ENCODE measurements around the gene EIF4G1. TPM values are rescaled to one million over a fixed set of nuclear protein-coding genes. Genes with fewer than 3 reads are reported as not detected.

Gene EIF4G1
- total and polyA plus RNA-seq, 2 experiments from 2014 or later: 204 to 254 TPM

- Histone ChIP-seq H3K9me2 (replicated peaks; ENCODE audit: insufficient read depth) (no peaks in the 10 kb centered on the region), H3K36me3 (replicated peaks; ENCODE audit: insufficient read depth, low read depth) (peaks cover 4% of the 10 kb centered on the region), H3K27me3 (no peaks in the 10 kb centered on the region), H3K4me2 (no peak overlapping the region), H3K27ac (no peak overlapping the region), H3K4me1 (ENCODE audit: insufficient read depth) (peaks cover 8% of the 10 kb centered on the region), H3K9me3 (ENCODE audit: low read depth) (no peaks in the 10 kb centered on the region), H3K4me3 (no peak overlapping the region), H4K20me1 (ENCODE audit: insufficient read depth, poor library complexity, severe bottlenecking) (no peaks in the 10 kb centered on the region), H2AFZ (no peak overlapping the region), H3K79me2 (no peaks in the 10 kb centered on the region)
- WGBS (ENCODE audit: low lambda C conversion rate, missing lambda C conversion rate): 88% methylated on average over 6 of the region's 6 CpGs
- DNase-seq (ENCODE audit: low spot score): no peak
- TF ChIP-seq, protein P1, sequence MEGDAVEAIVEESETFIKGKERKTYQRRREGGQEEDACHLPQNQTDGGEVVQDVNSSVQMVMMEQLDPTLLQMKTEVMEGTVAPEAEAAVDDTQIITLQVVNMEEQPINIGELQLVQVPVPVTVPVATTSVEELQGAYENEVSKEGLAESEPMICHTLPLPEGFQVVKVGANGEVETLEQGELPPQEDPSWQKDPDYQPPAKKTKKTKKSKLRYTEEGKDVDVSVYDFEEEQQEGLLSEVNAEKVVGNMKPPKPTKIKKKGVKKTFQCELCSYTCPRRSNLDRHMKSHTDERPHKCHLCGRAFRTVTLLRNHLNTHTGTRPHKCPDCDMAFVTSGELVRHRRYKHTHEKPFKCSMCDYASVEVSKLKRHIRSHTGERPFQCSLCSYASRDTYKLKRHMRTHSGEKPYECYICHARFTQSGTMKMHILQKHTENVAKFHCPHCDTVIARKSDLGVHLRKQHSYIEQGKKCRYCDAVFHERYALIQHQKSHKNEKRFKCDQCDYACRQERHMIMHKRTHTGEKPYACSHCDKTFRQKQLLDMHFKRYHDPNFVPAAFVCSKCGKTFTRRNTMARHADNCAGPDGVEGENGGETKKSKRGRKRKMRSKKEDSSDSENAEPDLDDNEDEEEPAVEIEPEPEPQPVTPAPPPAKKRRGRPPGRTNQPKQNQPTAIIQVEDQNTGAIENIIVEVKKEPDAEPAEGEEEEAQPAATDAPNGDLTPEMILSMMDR (IDR thresholded peaks at IDR 0.05; ENCODE audit: poor library complexity): no peak
- no peak for TF ChIP-seq EZH2phosphoT487 (IDR thresholded peaks at IDR 0.05; ENCODE audit: low read depth, severe bottlenecking, unreplicated experiment)
- no peak for TF ChIP-seq EZH2 (IDR thresholded peaks at IDR 0.05; ENCODE audit: borderline replicate concordance)
These were observed 59.0 kb downstream of the EIF4G1 start for GRCh38 chr3:184373422-184373821.

GRCh38 chr3:184375747-184376461 lies 61.5 kb downstream of the EIF4G1 start:
- peaks cover 19% of the 10 kb centered on the region for H3K4me1 ChIP-seq (ENCODE audit: insufficient read depth)
- no peak overlapping the region for H2AFZ ChIP-seq
- DNase-seq (ENCODE audit: low spot score): no peak
- no peaks in the 10 kb centered on the region for H3K9me2 ChIP-seq (replicated peaks; ENCODE audit: insufficient read depth)
- no peak overlapping the region for H3K4me2 ChIP-seq
- H3K27me3 ChIP-seq: peaks cover 2% of the 10 kb centered on the region
- no peak overlapping the region for H3K4me3 ChIP-seq
- no peak for TF ChIP-seq EZH2 (IDR thresholded peaks at IDR 0.05; ENCODE audit: borderline replicate concordance)
- no peak overlapping the region for H3K27ac ChIP-seq
- no peaks in the 10 kb centered on the region for H4K20me1 ChIP-seq (ENCODE audit: insufficient read depth, poor library complexity, severe bottlenecking)
- 85% methylated on average over 12 of the region's 12 CpGs for WGBS (ENCODE audit: low lambda C conversion rate, missing lambda C conversion rate)
- no peaks in the 10 kb centered on the region for H3K36me3 ChIP-seq (replicated peaks; ENCODE audit: insufficient read depth, low read depth)
- H3K79me2 ChIP-seq: no peaks in the 10 kb centered on the region
- no peaks in the 10 kb centered on the region for H3K9me3 ChIP-seq (ENCODE audit: low read depth)

GRCh38 chr3:184377374-184377773 lies 63.0 kb downstream of the EIF4G1 start:
- no peak for DNase-seq (ENCODE audit: low spot score)
- H3K9me2 ChIP-seq (replicated peaks; ENCODE audit: insufficient read depth): no peaks in the 10 kb centered on the region
- H3K79me2 ChIP-seq: no peaks in the 10 kb centered on the region
- peaks cover 15% of the 10 kb centered on the region for H3K27me3 ChIP-seq
- H3K4me3 ChIP-seq: no peak overlapping the region
- no peaks in the 10 kb centered on the region for H3K36me3 ChIP-seq (replicated peaks; ENCODE audit: insufficient read depth, low read depth)
- peak overlapping the region; percentile 75 for H3K4me2 ChIP-seq
- 65% methylated on average over 5 of the region's 5 CpGs for WGBS (ENCODE audit: low lambda C conversion rate, missing lambda C conversion rate)
- H2AFZ ChIP-seq: no peak overlapping the region
- H3K9me3 ChIP-seq (ENCODE audit: low read depth): no peaks in the 10 kb centered on the region
- H3K4me1 ChIP-seq (ENCODE audit: insufficient read depth): peaks cover 20% of the 10 kb centered on the region
- H4K20me1 ChIP-seq (ENCODE audit: insufficient read depth, poor library complexity, severe bottlenecking): no peaks in the 10 kb centered on the region
- H3K27ac ChIP-seq: peak overlapping the region; percentile 74
- TF ChIP-seq EZH2phosphoT487 (IDR thresholded peaks at IDR 0.05; ENCODE audit: low read depth, severe bottlenecking, unreplicated experiment): no peak
- TF ChIP-seq, protein P1 (IDR thresholded peaks at IDR 0.05; ENCODE audit: poor library complexity): no peak
- TF ChIP-seq EZH2 (IDR thresholded peaks at IDR 0.05; ENCODE audit: borderline replicate concordance): no peak

GRCh38 chr3:184377882-184378445 lies 63.6 kb downstream of the EIF4G1 start, which contains the start of gene THPO:
TSS of gene THPO (minus strand) at chr3:184378207. CDS start at chr3:184376259, 1,948 bp downstream.
- peak within 1 kb of the TSS; percentile 74 for H3K27ac ChIP-seq
- TF ChIP-seq EZH2 (IDR thresholded peaks at IDR 0.05; ENCODE audit: borderline replicate concordance): no peak
- TF ChIP-seq, protein P1 (IDR thresholded peaks at IDR 0.05; ENCODE audit: poor library complexity): no peak
- no peak for TF ChIP-seq EZH2phosphoT487 (IDR thresholded peaks at IDR 0.05; ENCODE audit: low read depth, severe bottlenecking, unreplicated experiment)

More at GRCh38 chr3:184377882-184378445, 63.6 kb downstream of the EIF4G1 start, which contains the start of gene THPO:
- H3K79me2 ChIP-seq: no peaks in the 10 kb centered on the region
- no peaks in the 10 kb centered on the region for H3K9me2 ChIP-seq (replicated peaks; ENCODE audit: insufficient read depth)
- H4K20me1 ChIP-seq (ENCODE audit: insufficient read depth, poor library complexity, severe bottlenecking): no peaks in the 10 kb centered on the region
- H3K9me3 ChIP-seq (ENCODE audit: low read depth): no peaks in the 10 kb centered on the region
- H3K4me3 ChIP-seq: no peak within 1 kb of the TSS
- peaks cover 15% of the 10 kb centered on the region for H3K27me3 ChIP-seq
- H2AFZ ChIP-seq: no peak within 1 kb of the TSS
- H3K36me3 ChIP-seq (replicated peaks; ENCODE audit: insufficient read depth, low read depth): no peaks in the 10 kb centered on the region
- peak; percentile 65 for DNase-seq (ENCODE audit: low spot score)
- H3K4me2 ChIP-seq: peak within 1 kb of the TSS; percentile 75
- 47% methylated on average over 7 of the region's 7 CpGs for WGBS (ENCODE audit: low lambda C conversion rate, missing lambda C conversion rate)
- peaks cover 20% of the 10 kb centered on the region for H3K4me1 ChIP-seq (ENCODE audit: insufficient read depth)

Measured in hepatocyte (in vitro differentiated cells).